ENCODE data around the gene FLT3LG. TPM values are rescaled to one million over a fixed set of nuclear protein-coding genes. Genes with fewer than 3 reads are reported as not detected.

The FLT3LG gene
- total and polyA plus RNA-seq, 4 donors, result 6.3 to 36.0 (median 16.8) TPM

DNA sequence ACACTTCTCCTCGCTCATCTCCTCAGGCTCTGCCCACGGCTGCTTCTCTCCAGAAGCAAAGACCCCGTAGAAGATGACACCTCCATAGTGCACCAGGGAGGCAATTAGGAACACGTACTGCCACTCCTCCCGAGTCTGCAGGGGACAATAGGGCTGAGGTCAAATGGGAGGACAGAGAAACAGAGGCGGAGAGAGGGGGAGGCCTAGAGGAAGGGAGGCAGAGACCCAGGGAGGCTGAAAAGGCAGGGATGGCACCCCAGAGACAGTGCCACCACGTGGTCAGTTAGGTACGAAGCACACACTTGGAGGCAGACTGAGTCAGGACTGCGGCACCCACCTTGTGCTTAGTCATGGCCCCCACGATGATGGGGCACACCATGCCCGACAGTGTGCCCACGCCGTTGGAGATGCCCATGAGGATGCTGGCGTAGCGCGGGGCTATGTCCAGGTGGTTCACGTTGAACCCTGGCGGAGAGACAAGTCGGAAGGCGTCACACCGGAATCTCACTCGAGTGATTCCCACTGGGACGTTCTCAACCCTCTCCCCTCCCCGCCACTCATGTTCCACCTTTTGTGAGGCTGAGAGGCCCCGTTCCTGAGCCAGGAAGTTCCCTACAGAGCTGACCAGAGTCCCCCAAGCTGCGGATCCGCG, 43.2 kb upstream of the FLT3LG start:
- no peak overlapping the region for H3K27ac ChIP-seq (ENCODE audit: low read depth in 1 of 2, low read length in 2 of 2)
- no peaks in the 10 kb centered on the region for H3K36me3 ChIP-seq (ENCODE audit: control insufficient read depth in 1 of 2, insufficient read depth in 2 of 2, low read length in 1 of 2)
- intact Hi-C loops (cut with DNase I), result no loop called here
- no peak for DNase-seq
- peaks cover 0 to 3% of the 10 kb centered on the region in 2 donors for H3K27me3 ChIP-seq (ENCODE audit: control insufficient read depth in 1 of 2, insufficient read depth in 2 of 2, low read length in 1 of 2)
- no peaks in the 10 kb centered on the region for H3K4me1 ChIP-seq (ENCODE audit: control insufficient read depth in 1 of 2, insufficient read depth in 2 of 2, low read length in 2 of 2)
- no peak for ATAC-seq (ENCODE audit: low FRiP score)
- 64 to 71% methylated on average over 28 of the region's 28 CpGs for WGBS, 2 donors
- H3K4me3 ChIP-seq (ENCODE audit: low read length in 2 of 2), result no peak overlapping the region
- no peaks in the 10 kb centered on the region for H3K9me3 ChIP-seq (ENCODE audit: control insufficient read depth, low read length)

DNA sequence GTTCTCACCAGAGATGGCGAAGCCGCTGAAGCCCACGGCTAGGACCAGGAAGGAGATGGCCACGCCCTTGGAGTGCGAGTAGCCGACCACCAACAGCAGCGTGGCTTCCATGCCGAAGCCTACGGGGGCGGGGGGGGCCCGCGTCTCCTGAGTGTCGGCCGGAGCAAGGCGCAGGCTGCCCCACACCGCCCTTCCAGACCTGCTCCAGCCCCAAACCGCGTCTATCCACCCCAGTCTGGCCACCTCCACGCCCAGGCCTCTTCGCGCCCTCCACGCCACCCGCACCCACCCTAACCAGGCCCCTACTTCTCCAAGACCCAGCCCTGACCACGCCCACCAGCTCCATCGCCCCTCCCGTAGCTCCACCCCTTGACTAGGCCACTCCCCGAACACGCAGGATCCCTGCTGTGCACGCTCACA, 42.7 kb upstream of the FLT3LG start:
- Histone ChIP-seq H3K36me3 (ENCODE audit: control insufficient read depth in 1 of 2, insufficient read depth in 2 of 2, low read length in 1 of 2) (no peaks in the 10 kb centered on the region), H3K4me1 (ENCODE audit: control insufficient read depth in 1 of 2, insufficient read depth in 2 of 2, low read length in 2 of 2) (no peaks in the 10 kb centered on the region), H3K27me3 (ENCODE audit: control insufficient read depth in 1 of 2, insufficient read depth in 2 of 2, low read length in 1 of 2) (no peaks in the 10 kb centered on the region), H3K27ac (ENCODE audit: low read depth in 1 of 2, low read length in 2 of 2) (no peak overlapping the region), H3K4me3 (ENCODE audit: low read length in 2 of 2) (no peak overlapping the region), H3K9me3 (ENCODE audit: control insufficient read depth, low read length) (no peaks in the 10 kb centered on the region)
- ATAC-seq (ENCODE audit: low FRiP score) (no peak), DNase-seq (no peak)
- WGBS, 2 donors, result 48 to 61% methylated on average over 29 of the region's 29 CpGs
- intact Hi-C loops (cut with DNase I), result no loop called here

DNA sequence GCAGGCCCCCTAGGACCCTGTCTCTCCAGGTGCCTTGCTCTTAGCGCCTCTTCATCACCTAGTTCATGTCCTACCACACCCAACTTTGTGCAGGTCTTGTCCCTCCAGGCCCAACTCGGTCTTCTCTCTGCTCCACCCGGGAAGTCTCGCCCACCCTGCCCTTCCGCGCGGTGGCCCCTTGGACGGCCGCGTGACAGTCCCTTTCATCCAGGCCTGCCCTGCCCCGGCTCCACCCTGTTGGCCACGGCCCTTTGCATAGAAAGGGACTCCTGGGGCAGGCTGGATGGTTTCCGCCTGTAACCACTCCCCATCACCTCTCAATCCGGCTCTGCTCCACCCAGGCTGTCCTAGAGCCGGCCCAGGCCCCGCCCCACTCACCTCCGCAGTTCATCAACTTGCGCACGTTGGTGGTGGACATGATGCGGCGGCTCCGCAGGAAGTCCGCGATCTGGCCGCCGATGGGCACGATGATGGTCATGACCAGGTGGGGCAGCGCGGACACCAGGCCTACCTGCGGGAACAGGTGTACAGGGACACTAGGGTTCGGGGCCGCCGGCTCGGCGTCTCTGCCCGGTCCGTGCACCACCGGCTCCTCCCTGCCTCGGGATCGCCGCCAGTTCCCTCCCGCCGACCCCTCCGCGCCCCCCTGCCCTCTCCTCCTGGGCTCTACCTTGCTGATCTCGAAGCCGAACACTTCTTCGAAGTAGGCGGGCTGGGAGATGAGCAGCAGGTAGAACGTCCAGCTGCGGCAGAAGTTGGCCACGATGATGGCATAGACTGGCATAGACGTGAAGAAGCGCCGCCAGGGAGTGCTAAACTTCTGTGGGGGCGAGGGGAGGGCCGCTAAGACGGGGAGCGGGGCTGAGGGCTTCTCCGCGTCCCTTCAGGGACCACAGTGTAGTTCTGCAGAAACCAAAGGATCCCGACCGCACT, 41.6 kb upstream of the FLT3LG start:
- intact Hi-C loops (cut with DNase I), result no loop called here
- H3K27ac ChIP-seq (ENCODE audit: low read depth in 1 of 2, low read length in 2 of 2), result no peak overlapping the region
- no peaks in the 10 kb centered on the region for H3K27me3 ChIP-seq (ENCODE audit: control insufficient read depth in 1 of 2, insufficient read depth in 2 of 2, low read length in 1 of 2)
- no peaks in the 10 kb centered on the region for H3K9me3 ChIP-seq (ENCODE audit: control insufficient read depth, low read length)
- ATAC-seq (ENCODE audit: low FRiP score), result no peak
- no peaks in the 10 kb centered on the region for H3K4me1 ChIP-seq (ENCODE audit: control insufficient read depth in 1 of 2, insufficient read depth in 2 of 2, low read length in 2 of 2)
- H3K4me3 ChIP-seq (ENCODE audit: low read length in 2 of 2), result no peak overlapping the region
- H3K36me3 ChIP-seq (ENCODE audit: control insufficient read depth in 1 of 2, insufficient read depth in 2 of 2, low read length in 1 of 2), result no peaks in the 10 kb centered on the region
- no peak for DNase-seq
- 6 to 7% methylated on average over 62 to 63 of the region's 63 CpGs for WGBS, 2 donors

DNA sequence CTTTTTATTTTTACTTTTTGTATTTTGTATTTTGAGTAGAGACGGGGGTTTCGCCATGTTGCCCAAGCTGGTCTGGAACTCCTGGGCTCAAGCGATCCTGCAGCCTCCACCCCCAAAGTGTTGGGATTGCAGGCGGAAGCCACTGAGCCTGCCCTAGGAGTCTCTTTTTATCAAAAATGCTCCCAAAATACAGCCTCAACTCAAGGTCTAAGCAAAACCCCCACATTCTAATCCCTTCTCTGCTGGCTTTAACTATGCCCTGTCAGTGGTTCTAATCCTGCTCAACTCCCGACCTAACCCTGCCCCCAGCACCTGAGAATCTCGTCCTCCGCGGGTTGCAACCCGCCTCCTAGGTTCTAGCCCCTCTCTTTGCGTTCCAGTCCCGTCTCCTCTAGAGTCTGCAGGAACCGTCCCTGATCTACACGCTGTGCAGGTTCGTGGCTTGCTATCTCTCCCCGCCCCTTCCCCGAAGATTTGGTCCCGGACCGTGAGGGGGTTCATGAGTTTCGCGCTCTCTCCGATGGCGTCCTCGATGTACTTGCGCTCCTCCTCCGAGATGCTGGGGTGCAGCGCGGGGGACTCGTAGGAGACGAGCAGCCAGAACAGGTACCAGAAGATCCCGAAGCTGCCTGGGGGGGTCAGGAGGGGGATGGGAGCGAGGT, 40.6 kb upstream of the FLT3LG start:
- intact Hi-C loops (cut with DNase I), result no loop called here
- DNase-seq (no peak), ATAC-seq (ENCODE audit: low FRiP score) (no peak)
- Histone ChIP-seq H3K9me3 (ENCODE audit: control insufficient read depth, low read length) (no peaks in the 10 kb centered on the region), H3K27ac (ENCODE audit: low read depth in 1 of 2, low read length in 2 of 2) (no peak overlapping the region), H3K4me3 (ENCODE audit: low read length in 2 of 2) (no peak overlapping the region), H3K36me3 (ENCODE audit: control insufficient read depth in 1 of 2, insufficient read depth in 2 of 2, low read length in 1 of 2) (no peaks in the 10 kb centered on the region), H3K27me3 (ENCODE audit: control insufficient read depth in 1 of 2, insufficient read depth in 2 of 2, low read length in 1 of 2) (no peaks in the 10 kb centered on the region), H3K4me1 (ENCODE audit: control insufficient read depth in 1 of 2, insufficient read depth in 2 of 2, low read length in 2 of 2) (no peaks in the 10 kb centered on the region)
- 12 to 15% methylated on average over 29 to 31 of the region's 31 CpGs for WGBS, 2 donors

DNA sequence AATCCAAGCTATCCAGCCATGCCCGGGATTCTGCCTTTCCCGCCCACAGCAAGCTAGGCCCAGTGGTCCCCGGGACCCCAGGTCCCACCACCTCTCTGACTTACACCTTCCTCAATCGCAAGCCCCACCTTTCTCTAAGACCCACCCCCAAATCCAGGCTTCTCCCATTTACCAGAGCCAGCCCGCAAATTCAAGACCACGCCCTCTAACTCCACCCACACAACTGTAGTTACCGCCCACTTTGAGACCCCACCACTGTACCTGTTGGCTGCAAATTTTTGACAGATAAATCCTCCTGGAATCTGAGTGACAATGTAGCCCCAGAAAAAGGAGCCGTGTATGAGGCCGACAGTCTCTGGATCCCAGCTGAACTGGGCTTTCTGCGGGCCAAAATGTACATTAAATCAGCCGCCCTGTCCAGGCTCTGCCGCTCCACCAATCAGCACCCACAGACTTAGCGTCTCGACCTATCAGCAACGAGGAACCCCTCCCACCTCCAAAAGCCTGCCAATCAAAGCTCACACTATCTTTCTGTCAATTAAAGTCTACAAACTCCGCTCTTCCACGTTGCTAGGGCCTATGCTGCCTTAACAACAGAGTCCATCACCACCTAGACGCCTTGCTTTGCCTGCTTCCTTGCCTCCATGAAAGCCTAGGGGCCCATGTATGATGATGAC, 39.0 kb upstream of the FLT3LG start:
- ATAC-seq (ENCODE audit: low FRiP score), result no peak
- WGBS, 2 donors, result 89 to 92% methylated on average over 18 of the region's 18 CpGs
- Histone ChIP-seq H3K4me1 (ENCODE audit: control insufficient read depth in 1 of 2, insufficient read depth in 2 of 2, low read length in 2 of 2) (no peaks in the 10 kb centered on the region), H3K9me3 (ENCODE audit: control insufficient read depth, low read length) (no peaks in the 10 kb centered on the region), H3K27me3 (ENCODE audit: control insufficient read depth in 1 of 2, insufficient read depth in 2 of 2, low read length in 1 of 2) (no peaks in the 10 kb centered on the region), H3K4me3 (ENCODE audit: low read length in 2 of 2) (no peak overlapping the region), H3K36me3 (ENCODE audit: control insufficient read depth in 1 of 2, insufficient read depth in 2 of 2, low read length in 1 of 2) (no peaks in the 10 kb centered on the region), H3K27ac (ENCODE audit: low read depth in 1 of 2, low read length in 2 of 2) (no peak overlapping the region)
- no peak for DNase-seq
- intact Hi-C loops (cut with DNase I), result no loop called here

DNA sequence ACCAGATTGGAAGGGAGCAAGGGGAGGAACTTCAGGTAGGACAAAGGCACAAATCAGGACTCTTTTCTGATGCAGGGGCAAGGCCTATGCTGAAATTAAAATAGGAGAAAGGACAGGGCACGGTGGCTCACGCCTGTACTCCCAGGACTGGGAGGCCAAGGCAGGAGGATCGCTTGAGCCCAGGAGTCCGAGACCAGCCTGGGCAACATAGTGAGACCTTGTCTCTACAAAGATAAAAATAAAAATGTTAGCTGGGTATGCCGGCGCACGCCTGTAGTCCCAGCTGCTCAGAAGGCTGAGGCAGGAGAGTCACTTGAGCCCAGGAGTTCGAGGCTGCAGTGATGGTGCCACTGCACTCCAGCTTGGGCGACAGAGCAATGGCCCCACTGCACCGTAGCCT, 38.3 kb upstream of the FLT3LG start:
- 83 to 85% methylated on average over 10 of the region's 10 CpGs for WGBS, 2 donors
- no peaks in the 10 kb centered on the region for H3K27me3 ChIP-seq (ENCODE audit: control insufficient read depth in 1 of 2, insufficient read depth in 2 of 2, low read length in 1 of 2)

DNA sequence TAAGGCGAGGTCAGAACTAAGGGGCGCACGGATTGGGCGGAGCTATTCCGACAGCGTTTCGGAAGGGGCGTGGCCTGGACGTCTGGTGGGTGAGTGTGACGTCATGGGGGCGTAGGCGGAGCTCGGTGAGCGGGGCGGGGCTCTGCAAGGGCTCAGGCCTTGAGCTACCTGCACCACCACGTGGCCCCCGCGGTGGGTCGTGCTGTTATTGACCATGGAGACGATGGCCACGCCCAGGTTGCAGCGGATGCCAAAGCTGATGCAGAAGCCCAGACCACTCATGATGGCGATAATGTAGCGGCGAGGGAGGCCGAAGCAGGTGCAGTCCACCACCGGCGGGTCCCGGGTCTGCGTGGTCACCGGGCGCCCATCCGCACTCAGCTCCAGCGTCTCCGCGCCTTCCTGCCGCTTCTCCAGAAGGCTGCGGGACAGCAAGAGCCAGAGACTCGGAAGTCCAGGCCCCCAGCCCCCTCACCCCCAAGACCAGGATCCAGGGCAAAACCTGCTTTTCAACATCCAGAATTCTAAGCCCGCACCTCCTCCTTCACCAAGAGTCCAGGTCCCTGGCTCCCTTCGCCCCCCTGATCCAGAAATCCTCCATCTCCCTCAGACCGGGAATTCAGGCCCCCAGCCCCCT, 37.5 kb upstream of the FLT3LG start:
- no peak for ATAC-seq (ENCODE audit: low FRiP score)

More for the DNA sequence above, 38.3 kb upstream of the FLT3LG start:
- DNase-seq (no peak), ATAC-seq (ENCODE audit: low FRiP score) (no peak)
- H3K9me3 ChIP-seq (ENCODE audit: control insufficient read depth, low read length), result no peaks in the 10 kb centered on the region
- intact Hi-C loops (cut with DNase I), result no loop called here
- H3K4me1 ChIP-seq (ENCODE audit: control insufficient read depth in 1 of 2, insufficient read depth in 2 of 2, low read length in 2 of 2), result no peaks in the 10 kb centered on the region
- H3K36me3 ChIP-seq (ENCODE audit: control insufficient read depth in 1 of 2, insufficient read depth in 2 of 2, low read length in 1 of 2), result no peaks in the 10 kb centered on the region
- H3K4me3 ChIP-seq (ENCODE audit: low read length in 2 of 2), result no peak overlapping the region
- no peak overlapping the region for H3K27ac ChIP-seq (ENCODE audit: low read depth in 1 of 2, low read length in 2 of 2)

DNA sequence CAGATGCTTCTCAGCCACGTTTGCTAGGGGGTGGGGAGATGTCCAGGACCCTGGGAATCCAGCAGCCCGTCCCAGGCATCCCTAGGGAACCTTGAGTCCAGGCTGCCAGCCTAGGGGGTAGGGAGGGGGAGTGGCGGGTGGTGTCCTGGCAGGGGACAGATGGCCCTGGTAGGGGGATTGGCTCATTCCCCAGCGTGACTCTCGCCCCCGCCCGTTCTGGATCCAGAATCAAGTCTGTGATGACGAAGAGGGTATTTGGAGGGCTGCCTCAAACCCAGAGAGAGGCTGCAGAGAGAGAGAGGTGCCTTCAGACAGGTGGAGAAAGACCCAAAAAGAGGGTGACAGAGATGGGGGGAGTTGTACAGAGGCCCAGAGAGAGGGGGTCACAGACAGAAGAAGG, 36.8 kb upstream of the FLT3LG start:
- H3K27me3 ChIP-seq (ENCODE audit: control insufficient read depth in 1 of 2, insufficient read depth in 2 of 2, low read length in 1 of 2), result no peaks in the 10 kb centered on the region
- intact Hi-C loops (cut with DNase I), result no loop called here
- ATAC-seq (ENCODE audit: low FRiP score) (no peak), DNase-seq (no peak)
- 1 to 3% methylated on average over 8 of the region's 8 CpGs for WGBS, 2 donors
- H3K27ac ChIP-seq (ENCODE audit: low read depth in 1 of 2, low read length in 2 of 2), result no peak overlapping the region
- H3K9me3 ChIP-seq (ENCODE audit: control insufficient read depth, low read length), result no peaks in the 10 kb centered on the region
- H3K36me3 ChIP-seq (ENCODE audit: control insufficient read depth in 1 of 2, insufficient read depth in 2 of 2, low read length in 1 of 2), result no peaks in the 10 kb centered on the region
- H3K4me3 ChIP-seq (ENCODE audit: low read length in 2 of 2), result no peak overlapping the region
- no peaks in the 10 kb centered on the region for H3K4me1 ChIP-seq (ENCODE audit: control insufficient read depth in 1 of 2, insufficient read depth in 2 of 2, low read length in 2 of 2)

More for the DNA sequence above, 37.5 kb upstream of the FLT3LG start:
- no peaks in the 10 kb centered on the region for H3K4me1 ChIP-seq (ENCODE audit: control insufficient read depth in 1 of 2, insufficient read depth in 2 of 2, low read length in 2 of 2)
- H3K27ac ChIP-seq (ENCODE audit: low read depth in 1 of 2, low read length in 2 of 2), result no peak overlapping the region
- H3K36me3 ChIP-seq (ENCODE audit: control insufficient read depth in 1 of 2, insufficient read depth in 2 of 2, low read length in 1 of 2), result no peaks in the 10 kb centered on the region
- H3K4me3 ChIP-seq (ENCODE audit: low read length in 2 of 2), result no peak overlapping the region
- intact Hi-C loops (cut with DNase I), result no loop called here
- no peaks in the 10 kb centered on the region for H3K9me3 ChIP-seq (ENCODE audit: control insufficient read depth, low read length)
- no peak for DNase-seq
- WGBS, 2 donors, result 11 to 16% methylated on average over 32 to 42 of the region's 42 CpGs
- H3K27me3 ChIP-seq (ENCODE audit: control insufficient read depth in 1 of 2, insufficient read depth in 2 of 2, low read length in 1 of 2), result no peaks in the 10 kb centered on the region
